Non-pigmented ciliary epithelial cell (primary cell): Measurements from ENCODE around the gene IL15.
"Not testable (repeated sequence)": the region's sequence is repeated elsewhere in the genome, so short reads cannot be mapped to it uniquely, and the experiment has no call there.

Experiments used
- DNase-seq: peaks from one replicate; pipeline ENCODE4 v3.0.0-alpha.2; 2010; ENCODE audit warnings: low read depth

Gene IL15

DNA sequence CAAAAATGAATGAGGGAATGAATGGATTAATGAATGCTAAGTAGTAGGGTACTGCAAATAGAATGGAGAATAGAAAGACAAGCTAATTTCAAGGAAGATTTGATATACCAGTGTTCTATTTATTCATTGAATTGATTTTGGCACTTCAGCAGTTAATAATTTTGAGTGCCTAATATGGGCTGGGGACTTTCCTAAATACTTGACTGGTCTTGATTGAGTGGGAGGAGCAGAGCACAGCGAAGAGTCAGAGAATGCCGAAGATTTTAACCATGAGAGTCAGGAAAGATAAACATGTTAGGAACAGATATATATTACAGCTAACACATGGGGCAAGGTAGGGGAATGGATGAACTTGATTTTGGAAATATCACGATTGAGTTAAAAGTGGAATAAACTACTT, 10.6 kb downstream of the IL15 start:
- no peak for DNase-seq

- no peak for DNase-seq
Measured at GRCh38 chr4:141647966-141648365, 11.6 kb downstream of the IL15 start.

- no peak for DNase-seq
Measured at GRCh38 chr4:141652161-141652778, 15.9 kb downstream of the IL15 start.

DNA sequence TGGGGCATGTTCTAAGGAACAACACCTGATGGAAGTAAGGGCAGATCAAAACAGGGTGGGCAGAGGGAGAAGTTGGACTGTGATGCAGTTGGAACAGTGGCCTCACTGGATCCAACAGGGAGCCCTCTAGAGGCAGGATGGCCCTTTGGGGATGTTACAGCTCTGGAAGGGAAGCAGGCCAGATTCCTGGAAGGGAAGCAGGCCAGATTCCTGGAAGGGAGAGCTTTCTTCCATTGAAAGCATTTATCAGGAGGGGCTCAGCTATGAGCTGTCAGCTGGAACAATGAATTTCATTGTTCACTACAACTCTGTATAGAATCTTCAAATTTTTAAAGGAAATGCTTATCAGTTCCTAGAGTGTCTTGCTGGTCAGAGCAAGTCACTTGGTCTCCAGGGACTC, 17.7 kb downstream of the IL15 start:
- no peak for DNase-seq

DNA sequence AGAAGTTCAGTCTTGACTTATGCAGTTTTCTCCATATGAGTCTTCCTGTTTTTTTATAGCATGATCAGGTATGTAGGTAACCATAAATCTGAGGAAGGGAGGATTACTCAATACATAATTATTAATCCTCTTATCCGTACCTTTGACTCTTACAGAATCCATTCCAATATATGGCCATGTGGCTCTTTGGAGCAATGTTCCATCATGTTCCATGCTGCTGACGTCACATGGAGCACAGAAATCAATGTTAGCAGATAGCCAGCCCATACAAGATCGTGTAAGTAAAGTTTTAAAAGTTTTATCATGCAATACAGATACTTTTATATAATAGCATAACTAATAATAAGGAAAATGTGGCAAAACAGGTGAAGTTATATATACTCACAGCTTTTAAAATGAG, 19.6 kb downstream of the IL15 start:
- no peak for DNase-seq

GRCh38 chr4:141657550-141658250, 21.3 kb downstream of the IL15 start:
- no peak for DNase-seq

GRCh38 chr4:141658309-141658708, 21.9 kb downstream of the IL15 start:
- no peak for DNase-seq

DNA sequence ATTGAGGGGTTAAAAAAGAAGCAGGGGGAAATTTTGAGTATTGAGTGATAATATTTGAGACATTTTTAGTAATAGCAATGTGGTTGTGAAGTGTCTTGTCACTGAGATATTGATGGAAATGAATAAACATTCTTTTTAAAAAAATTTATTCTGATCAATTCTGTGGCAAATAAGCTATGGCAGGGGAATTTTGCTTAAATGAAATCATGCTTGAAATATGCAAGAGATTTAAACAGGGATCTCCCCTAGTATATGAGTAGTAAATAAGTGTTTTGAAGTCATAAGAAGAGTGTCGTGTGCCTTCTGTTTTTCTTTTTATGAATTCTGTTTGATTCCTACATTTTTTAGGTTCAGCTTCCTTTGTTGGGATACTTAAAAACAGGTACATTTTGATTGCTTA, 23.2 kb downstream of the IL15 start:
- no peak for DNase-seq

DNA sequence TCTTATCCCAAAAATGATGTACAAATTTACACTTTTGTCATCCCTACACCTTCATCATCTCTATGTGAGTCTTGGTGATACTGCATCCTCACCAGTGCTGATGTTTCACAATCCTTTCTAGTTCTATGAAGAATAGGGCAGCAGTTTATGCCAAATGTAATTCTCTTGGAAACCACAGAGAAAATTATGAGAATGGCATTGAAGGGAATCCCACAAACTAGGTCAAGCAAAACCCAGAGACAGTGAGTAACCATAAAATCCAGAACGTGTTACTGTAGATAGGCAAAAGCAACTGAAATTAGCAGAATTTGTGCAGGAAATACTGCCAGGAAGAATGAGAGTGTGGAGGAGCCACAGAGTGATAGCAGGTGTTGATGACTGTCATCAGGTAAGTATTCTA, 24.5 kb downstream of the IL15 start:
- DNase-seq = no peak

- DNase-seq = no peak
Measured at GRCh38 chr4:141668200-141668910, 32.0 kb downstream of the IL15 start.

DNA sequence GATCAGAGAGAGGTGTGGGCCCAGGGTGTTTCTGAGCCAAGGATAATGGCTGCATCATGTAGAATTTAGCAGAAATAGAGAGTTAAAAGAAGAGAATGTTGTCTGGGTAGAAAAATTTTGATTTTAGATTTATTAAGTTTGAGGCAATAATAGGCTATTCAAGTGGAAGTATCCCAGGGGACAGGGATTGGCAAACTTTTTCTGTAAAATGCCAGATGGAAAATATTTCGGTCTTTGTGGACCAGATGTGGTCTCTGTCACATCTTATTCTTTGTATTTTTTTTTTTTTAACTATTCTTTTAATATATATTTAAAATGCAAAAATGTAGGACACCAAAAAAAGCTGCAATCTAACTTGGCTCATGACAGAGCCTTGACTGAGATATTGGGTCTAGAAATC, 33.1 kb downstream of the IL15 start:
- DNase-seq = no peak

- no peak for DNase-seq
Measured at GRCh38 chr4:141675384-141675783, 39.0 kb downstream of the IL15 start.

GRCh38 chr4:141676087-141676670, 39.8 kb downstream of the IL15 start:
- no peak for DNase-seq

DNA sequence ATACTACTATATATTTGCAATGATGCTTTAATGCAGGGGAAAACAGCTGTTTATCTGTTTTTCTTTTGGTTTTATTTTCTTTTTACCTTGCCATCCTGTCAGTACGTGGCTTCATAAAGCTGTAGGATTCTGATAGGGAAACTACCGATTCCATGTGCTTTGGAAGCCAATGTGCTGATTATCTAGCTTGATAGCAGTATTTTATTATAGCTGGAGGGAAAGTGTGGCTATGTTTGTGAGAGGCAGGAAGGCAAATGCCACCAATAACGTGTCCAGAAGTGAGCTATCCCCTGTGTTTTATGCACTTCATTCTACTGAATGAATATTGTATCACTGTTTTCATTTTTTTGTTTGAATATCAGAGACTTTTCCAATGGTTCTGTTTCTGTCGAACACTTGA, 43.7 kb downstream of the IL15 start:
- DNase-seq = no peak

DNA sequence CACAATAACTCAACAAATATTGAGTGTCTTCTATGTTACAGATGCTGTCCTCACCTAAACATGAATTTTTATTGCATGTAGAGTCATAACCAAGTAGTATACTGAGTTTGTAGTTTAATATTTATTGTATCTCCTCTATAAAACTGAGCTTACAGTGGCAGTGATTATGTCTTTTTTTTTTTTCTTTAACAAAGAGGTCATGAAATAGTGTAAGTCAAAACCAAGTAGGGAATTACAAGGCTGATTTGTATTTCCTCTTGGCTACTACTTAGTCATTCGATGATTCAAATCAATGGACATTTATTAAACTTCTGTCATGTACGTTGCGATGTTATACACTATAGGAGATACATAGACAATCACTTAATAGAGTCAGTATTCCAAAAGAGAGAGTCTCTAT, 48.4 kb downstream of the IL15 start:
- no peak for DNase-seq

GRCh38 chr4:141686146-141686775, 49.9 kb downstream of the IL15 start:
- peak; percentile 35 for DNase-seq

GRCh38 chr4:141686879-141687278, 50.5 kb downstream of the IL15 start:
- no peak for DNase-seq

DNA sequence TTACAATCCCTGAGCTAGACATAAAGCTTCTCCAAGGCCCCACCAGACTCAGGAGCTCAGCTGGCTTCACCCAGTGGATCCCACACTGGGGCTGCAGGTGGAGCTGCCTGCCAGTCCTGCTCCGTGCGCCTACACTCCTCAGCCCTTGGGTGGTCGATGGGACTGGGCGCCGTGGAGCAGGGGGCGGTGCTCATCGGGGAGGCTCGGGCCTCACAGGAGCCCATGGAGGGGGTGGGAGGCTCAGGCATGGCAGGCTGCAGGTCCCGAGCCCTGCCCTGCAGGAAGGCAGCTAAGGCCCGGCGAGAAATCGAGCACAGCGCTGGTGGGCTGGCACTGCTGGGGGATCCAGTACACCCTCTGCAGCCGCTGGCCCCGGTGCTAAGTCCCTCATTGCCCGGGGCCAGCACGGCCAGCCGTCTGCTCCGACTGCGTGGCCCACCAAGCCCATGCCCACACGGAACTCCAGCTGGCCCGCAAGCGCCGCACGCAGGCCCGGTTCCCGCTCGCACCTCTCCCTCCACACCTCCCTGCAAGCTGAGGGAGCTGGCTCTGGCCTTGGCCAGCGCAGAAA, 53.4 kb downstream of the IL15 start:
- not testable (repeated sequence) for DNase-seq

DNA sequence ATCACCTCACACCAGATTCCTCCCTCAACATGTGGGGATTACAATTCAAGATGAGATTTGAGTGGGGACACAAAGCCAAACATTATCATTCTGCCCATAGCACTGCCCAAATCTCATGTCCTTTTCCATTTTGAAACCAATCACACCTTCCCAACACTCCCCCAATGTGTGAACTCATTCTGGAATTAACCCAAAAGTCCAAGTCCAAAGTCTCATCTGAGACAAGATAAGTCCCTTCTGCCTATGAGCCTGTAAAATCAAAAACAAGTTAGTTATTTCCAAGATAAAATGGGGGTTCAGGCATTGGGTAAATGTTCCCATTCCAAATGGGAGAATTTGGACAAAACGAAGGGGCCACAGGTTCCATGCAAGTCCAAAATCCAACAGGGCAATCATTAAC, 54.9 kb downstream of the IL15 start:
- not testable (repeated sequence) for DNase-seq

GRCh38 chr4:141692081-141692480, 55.7 kb downstream of the IL15 start:
- no peak for DNase-seq

GRCh38 chr4:141697116-141697515, 60.7 kb downstream of the IL15 start:
- no peak for DNase-seq

DNA sequence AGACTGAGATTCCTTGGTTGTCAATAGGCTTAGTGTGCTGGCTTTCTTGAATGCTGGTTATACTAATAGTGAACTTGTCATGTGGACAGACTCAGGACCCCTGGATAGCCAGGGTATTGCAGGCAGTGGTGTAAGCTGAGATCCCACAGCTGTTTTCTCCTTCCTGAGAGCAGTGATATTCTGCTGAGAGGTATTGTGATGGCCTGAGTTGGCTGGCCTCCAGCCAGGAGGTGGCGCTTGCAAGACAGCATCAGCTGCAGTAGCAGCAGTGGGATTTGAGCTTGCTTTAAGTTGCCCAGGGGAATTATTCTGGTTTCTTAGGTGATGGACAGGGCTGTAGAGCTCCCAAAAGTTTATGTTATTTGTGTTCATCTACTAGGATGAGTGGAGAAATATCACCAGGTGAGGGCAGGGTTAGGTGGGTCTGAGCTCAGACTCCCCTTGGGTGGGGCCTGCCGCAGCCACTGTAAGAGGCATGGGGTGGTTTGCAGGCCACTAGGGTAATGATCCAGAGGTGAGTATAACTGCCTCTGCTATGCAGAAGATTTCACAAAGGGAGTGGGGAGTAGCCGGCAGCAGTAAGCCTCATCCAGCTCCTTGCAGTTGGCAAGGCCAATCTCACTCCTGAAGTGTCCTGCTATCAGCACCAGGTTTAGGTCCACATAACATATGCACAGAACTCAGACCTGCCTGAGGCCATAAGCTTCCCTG, 66.2 kb downstream of the IL15 start:
- no peak for DNase-seq
